HG03432 (cell line): ENCODE measurements around the gene PIGO.

Source experiments
- ATAC-seq: cut with Tn5 transposase; IDR thresholded peaks from one replicate; pipeline ENCODE4 v1.9.1; 2021; ENCODE audit warnings: mild to moderate bottlenecking, moderate library complexity; ENCODE audit not compliant: unreplicated experiment

PIGO gene

DNA sequence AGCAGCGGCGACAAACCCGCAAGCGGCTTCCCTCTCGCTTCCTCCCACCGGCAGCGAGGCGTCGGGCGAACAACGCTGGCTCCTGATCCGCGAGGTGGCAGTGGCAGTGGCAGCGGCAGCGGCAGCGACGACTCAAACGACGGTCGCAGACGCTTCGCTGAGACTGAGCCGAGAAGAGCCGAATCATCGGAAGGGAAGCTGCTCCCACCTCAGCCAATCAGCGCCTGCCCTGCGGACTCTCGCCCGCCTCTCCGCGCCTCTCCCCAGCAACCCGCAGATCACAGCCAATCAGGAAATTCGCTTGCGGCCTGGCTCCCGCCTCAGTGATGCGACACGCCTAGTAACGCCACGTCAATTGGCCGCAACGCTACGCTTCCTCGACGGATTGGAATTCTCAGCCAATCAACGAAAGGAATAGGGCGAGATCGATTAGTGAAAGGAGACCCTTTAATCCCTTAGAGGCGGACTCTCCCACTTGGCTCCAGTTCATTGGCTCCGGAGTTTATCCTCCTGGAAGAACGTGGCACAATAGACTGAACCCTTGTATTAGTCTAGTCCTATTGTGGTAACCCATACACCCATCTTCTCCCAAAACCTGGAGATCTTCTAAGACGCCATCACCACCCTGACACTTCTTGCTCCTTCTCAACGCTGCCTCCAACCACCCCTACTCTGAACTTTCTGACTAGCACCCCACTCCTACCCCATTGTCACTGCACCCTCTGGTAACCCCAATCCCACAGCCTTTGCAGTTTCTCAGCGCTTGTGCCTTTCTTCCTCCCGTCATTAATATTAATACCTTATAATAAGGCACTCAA is 23.7 kb downstream of the PIGO start, which contains the start of gene VCP:
TSS of gene VCP (minus strand) at position 165 of the 818 bp plus-strand sequence. CDS start 272 bp downstream, outside the sequence.
- ATAC-seq = peak; percentile 89

DNA sequence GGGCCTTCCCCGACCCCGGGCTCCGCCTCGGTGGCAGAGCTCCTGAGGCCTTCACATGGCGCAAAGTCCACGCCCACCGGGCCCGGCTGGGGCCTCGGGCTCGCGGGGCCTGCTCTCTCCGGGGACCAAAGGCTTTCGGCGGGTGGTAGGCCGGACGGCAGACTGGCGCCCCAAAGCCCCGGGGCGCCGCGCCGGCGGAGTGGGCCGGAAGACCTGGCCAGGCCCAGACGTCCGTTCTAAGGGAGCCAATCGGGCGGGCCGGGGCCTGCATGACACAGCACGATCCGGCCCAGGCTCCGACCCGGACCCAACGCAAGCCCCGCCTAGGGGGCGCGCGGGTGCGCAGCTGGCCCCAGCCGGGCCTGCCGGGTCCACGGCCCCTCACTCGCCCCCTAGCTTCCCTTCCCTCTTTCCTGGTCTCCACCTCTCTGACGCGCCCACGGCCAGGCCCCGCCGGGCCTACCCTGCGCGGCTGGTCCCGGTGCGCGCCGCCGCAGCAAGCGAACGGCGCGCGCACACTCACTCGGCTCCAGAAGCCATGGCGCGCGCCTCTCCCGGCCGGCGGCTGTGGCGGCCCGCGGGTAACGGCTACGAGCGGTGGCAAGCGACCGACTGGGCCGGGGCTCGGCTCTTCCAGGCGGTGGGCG is 24.5 kb downstream of the PIGO start:
- peak; percentile 67 for ATAC-seq

GRCh38 chr9:35070823-35071813 is 25.3 kb downstream of the PIGO start:
- no peak for ATAC-seq

GRCh38 chr9:35069020-35069419 is 27.4 kb downstream of the PIGO start:
- ATAC-seq = no peak

DNA sequence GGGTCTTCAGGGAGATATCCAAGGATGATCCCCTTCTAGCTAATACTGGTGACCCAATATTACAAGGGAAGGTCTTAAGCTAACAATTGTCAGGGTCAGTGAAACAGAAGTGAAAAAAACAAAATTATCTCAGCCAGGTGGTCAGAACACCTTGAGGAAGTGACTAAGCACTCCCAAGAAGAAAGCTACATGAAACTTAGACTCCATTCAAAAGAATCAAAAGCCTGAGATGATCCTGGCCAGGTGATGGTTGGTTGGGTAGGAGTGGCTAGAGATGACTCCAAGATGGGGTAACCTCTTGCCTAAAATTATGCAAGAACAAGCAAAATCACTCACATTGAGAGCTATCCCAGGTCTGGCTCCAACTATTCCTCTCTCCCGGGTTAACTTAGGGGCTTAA is 29.3 kb downstream of the PIGO start:
- no peak for ATAC-seq

GRCh38 chr9:35060548-35061207 is 35.7 kb downstream of the PIGO start:
- ATAC-seq = no peak

- no peak for ATAC-seq
These were observed 37.0 kb downstream of the PIGO start for GRCh38 chr9:35059438-35059837.

DNA sequence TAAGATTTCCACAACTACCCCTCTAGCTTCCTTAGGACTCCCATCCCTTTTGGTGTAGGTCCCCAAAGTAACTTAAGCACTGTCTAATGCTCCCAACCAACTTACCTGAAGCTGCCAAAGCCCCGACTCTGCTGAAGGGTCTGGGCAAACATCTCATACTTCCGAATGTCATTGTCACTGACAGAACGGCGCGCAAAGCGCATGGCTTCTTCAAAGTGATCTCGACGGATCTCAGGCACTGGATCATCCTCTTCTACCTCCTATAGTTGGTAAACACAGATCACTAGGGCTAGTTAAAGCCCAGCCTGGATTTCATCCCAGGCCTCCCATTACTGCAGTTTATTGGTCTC is 39.1 kb downstream of the PIGO start:
- ATAC-seq = no peak

DNA sequence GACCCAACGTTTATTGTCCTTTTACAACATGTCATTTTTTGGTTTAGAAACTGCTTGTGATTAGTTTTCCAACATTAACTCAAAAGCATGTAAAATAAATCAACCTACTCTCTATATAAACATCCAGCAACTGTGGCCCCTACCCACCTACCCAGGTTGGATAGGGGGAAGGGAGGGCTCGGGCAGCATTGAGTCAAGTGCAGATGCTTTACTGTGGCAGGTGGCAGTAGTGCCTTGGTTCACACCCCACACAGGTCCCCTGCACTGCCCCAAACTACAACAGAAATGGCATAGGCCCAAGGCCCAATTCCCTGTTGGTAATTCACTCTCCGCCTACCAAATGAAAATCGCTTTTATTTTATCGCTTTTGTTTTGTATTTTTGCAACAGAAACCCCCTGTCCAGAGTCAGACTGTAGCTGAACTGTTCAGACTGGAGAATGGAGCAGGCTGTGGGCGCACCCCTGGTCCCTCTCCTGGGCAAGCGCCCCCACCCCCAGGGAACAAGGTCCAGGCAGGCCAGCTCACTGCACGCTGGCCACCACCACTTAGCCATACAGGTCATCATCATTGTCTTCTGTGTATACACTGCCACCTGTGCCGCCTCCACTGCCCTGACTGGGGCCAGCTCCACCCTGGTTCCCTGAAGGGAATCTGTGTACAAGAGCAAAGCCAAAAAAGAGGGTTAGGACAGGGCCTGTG is 39.7 kb downstream of the PIGO start:
- ATAC-seq = no peak

DNA sequence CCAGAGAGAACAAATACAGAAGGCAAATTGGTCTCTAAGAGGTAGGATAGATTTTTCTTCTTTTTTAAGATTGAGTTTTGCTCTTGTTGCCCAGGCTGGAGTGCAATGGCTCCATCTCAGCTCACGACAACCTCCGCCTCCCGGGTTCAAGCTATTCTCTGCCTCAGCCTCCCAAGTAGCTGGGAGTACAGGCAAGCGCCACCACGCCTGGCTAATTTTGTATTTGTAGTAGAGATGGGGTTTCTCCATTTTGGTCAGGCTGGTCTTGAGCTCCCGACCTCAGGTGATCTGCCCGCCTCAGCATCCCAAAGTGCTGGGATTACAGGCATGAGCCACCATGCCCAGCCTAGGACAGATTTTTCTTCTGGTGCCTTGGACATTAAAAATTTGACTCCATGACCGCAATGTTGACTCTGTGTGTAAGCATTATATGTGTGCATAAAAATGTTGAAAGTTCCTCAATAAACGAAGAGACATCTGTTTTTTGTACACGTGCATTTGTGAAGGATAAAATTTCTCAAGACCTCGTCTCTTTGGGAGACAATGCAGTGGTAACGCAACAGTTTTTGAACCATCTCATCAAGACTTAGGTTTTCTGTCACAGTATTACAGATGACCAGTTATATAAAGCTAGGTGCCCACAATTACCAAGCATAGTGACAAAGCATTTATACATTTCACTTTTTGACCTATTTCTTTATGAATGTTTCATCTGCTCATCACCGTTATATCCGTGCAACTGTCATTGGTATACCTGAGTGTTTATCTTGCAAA is 41.3 kb downstream of the PIGO start:
- ATAC-seq = no peak

- no peak for ATAC-seq
These were observed 42.1 kb downstream of the PIGO start for GRCh38 chr9:35054185-35054835.

- peak; percentile 48 for ATAC-seq
These were observed 45.1 kb downstream of the PIGO start for GRCh38 chr9:35051069-35051967.

GRCh38 chr9:35048511-35048910 is 47.9 kb downstream of the PIGO start:
- ATAC-seq = no peak

DNA sequence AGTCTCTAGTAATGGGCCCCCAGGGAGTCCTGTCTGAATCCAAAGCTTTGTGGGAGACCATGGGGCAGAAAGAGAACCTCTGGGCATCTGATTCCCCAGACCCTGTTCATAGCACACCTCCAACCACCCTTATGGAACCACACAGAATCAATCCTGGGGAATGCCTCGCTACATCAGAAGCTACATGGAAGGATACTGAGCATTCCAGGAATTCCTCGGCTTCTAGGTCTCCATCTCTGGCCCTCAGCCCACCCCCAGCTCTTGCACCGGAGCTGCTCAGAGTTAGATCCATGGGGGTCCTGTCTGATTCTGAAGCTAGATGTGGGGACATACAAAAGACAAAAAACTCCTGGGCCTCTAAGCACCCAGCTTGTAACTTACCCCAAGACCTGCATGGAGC is 52.3 kb downstream of the PIGO start:
- no peak for ATAC-seq

DNA sequence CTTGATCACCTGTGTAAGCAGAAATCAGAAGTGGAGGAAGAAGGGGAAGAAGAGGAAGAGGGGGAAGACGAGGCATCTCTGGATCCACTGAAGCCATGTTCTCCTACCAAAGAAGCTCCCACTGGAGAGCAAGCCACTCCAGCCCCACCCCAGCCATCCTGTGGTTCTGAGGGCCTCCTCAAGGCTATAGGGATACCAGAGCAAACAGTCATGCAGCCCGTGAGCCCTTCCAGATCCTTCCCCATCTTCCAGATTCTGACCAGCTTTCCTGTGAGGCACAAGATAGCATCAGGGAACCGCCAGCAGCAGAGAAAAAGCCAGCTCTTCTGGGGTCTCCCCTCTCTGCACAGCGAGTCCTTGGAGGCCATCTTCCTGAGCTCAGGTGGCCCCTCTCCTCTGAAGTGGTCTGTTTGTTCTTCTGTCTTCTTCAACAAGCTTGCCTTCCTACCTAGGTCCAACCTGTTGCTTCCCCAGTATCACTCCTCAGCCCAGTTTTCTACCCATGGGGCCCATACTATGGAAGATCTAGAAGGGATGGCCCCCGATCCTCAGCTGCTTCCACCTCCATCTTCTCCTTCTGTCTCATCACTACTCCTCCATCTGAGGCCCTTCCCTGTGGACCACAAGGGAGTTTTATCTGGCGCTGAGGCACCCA is 53.4 kb downstream of the PIGO start:
- ATAC-seq = no peak

DNA sequence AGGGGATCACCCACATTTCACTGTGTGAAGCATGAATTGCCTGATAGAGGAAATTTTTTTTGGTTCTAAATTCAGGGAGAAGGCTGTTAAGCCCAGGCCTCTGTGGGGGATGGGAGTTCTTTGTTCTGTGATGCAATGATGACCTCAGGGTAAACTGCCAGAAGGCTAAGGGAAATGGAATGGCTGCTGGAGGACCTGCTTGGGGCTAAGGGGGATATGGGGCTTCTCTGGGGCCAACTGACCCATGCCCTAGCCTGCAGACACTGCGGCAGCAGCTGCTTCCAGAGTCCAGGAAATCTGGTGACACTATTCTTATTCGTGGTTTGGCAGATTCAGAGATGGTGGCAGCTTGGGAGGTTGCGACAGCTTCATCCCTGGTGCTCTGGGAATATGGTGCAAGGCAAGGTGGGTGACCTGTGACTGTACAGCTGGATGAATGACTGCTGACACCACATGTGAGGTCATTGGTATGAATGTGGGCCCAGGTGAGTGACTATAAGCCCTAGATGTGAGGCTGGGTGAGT is 54.2 kb downstream of the PIGO start:
- ATAC-seq = no peak
